Pancreas (tissue), 10 donors: Measurements from ENCODE around the gene ANKRD29. TPM values are rescaled to one million over a fixed set of nuclear protein-coding genes. Genes with fewer than 3 reads are reported as not detected.

Experiments
- ATAC-seq, 4 donors: fragments of 200-7000 bp; cut with Tn5 transposase; one replicate each; pipeline versions ENCODE4 v1.8.0 to v1.9.1; 2020; ENCODE audit warnings: mild to moderate bottlenecking in 4 of 4, moderate library complexity in 4 of 4
- DNase-seq, 6 donors: peaks; one replicate each; pipeline ENCODE4 v3.0.0-alpha.2; 2020
- FAIRE-seq: peaks from 2 replicates; lab custom pipeline; 2012; peaks lifted over from hg19 to GRCh38; lab: Jason Lieb, UNC
- H3K27ac ChIP-seq, 4 donors: fragments of 200-600 bp; sonication (generic); 1 replicate in 3 of 4; 2 replicates in 1 of 4; pipeline versions ENCODE4 v1.5.0 to v1.8.0; 2020
- H3K27me3 ChIP-seq, 4 donors: fragments of 200-600 bp; one replicate each; pipeline ENCODE4 v1.8.0; 2021
- H3K36me3 ChIP-seq, 3 donors: fragments of 200-600 bp; sonication (generic) in 1 of 3; one replicate each; pipeline versions ENCODE4 v1.5.0 to v1.8.0; 2020 to 2021
- H3K4me1 ChIP-seq, 3 donors: fragments of 200-600 bp; one replicate each; pipeline ENCODE4 v1.8.0; 2021
- H3K4me3 ChIP-seq, 4 donors: fragments of 200-600 bp; sonication (generic) in 2 of 4; one replicate each; pipeline versions ENCODE4 v1.5.0 to v1.8.0; 2020 to 2021
- H3K9me3 ChIP-seq, 4 donors: fragments of 200-600 bp; one replicate each; pipeline ENCODE4 v1.8.0; 2021
- WGBS, 2 donors: extraction: QIAGEN DNeasy Blood & Tissue Kit; methylation state at CpG; one replicate each; pipeline ENCODE4 v1.1.7; 2013; 5-methylcytosine and 5-hydroxymethylcytosine counted together
- intact Hi-C, 3 donors: fragments of 100-400 bp; cut with DNase I; formaldehyde crosslinking; loops; one replicate each; pipeline versions ENCODE4 v1.11.1 to v1.14.2; 2022
- polyA plus RNA-seq, 2 donors: library from polyadenylated mRNA; stranded (reverse); fragments of 200-250 nt; gene quantifications; one replicate each; pipeline ENCODE4 v1.2.3, GENCODE V29; 2013
- total RNA-seq, 6 donors: library from RNA; stranded (reverse); fragmentation: NEBNext Ultra II Directional in 4 of 6; extraction: Animal tissue kit (Norgen Biotek cat#: 25700) in 4 of 6; gene quantifications; one replicate each; pipeline versions ENCODE4 v1.2.1 to v1.2.4, GENCODE V29; 2021 to 2023
- TF ChIP-seq, protein P1 (sequence below), 4 donors: fragments of 200-600 bp; sonication (generic) in 3 of 4; IDR thresholded peaks; one replicate each; pipeline versions ENCODE4 v1.5.0 to v1.8.0; 2021; ENCODE audit warnings: antibody characterized with exemption in 4 of 4
- donor health status: healthy with polysubstance abuse.
- donor health status: DM: no; HTN: no; CAD: no; lungs with moderate emphysema.
- donor health status: DM: no; HTN: no; CAD: no.
- donor health status: control.
- donor health status: control.
- donor health status: Bipolar disorder and iron deficiency.
- donor health status: DM: yes; HTN: yes; CAD: no.
- donor health status: DM: no; HTN: no; CAD: no.
- donor health status: DM: no; HTN: no; CAD: no.
- donor health status: DM: yes; HTN: yes; CAD: no.

ANKRD29 gene
- total and polyA plus RNA-seq, 8 donors = 0.24 to 2.0 (median 0.65) TPM

DNA sequence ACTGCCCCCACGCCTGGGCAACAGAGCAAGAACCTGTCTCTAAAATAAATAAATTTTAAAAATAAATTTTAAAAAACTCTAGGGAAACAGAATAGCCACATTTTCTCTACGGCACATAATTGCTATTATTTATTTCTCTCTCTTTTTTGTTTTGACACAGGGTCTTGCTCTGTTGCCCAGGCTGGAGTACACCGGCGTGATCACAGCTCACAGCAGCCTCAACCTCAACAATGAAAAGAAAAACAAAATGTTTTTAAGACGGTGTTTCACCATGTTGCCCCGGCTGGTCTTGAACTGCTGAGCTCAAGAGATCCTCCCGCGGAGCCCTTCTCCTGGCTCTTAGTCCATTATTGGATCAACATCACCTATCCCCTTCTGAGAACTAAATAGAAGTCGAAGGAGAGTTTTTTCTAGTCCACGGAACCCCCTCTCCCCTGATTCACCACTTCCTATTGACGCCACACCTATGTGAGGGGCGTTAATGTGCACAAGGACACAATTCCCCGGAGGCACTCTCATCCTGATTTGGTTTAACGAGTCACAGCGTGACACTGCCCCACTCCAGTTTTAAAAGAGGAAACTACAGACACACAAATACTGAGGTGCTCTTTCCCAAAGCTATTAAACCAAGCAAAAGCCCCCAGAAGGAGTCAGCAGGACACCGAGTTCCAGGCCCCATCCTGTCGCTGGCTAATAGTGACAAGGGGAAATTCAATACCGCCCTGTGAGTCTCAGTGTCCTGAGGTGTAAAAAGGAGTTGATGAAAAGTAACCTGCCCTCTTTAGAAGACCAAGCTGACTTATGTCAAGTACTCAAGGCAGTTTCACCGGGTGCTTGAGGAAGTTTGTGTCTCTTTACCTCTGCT lies 77.5 kb downstream of the ANKRD29 start:
- TF ChIP-seq, protein P1, sequence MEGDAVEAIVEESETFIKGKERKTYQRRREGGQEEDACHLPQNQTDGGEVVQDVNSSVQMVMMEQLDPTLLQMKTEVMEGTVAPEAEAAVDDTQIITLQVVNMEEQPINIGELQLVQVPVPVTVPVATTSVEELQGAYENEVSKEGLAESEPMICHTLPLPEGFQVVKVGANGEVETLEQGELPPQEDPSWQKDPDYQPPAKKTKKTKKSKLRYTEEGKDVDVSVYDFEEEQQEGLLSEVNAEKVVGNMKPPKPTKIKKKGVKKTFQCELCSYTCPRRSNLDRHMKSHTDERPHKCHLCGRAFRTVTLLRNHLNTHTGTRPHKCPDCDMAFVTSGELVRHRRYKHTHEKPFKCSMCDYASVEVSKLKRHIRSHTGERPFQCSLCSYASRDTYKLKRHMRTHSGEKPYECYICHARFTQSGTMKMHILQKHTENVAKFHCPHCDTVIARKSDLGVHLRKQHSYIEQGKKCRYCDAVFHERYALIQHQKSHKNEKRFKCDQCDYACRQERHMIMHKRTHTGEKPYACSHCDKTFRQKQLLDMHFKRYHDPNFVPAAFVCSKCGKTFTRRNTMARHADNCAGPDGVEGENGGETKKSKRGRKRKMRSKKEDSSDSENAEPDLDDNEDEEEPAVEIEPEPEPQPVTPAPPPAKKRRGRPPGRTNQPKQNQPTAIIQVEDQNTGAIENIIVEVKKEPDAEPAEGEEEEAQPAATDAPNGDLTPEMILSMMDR (IDR thresholded peaks at IDR 0.05) = no peak
- WGBS, 2 donors = 30 to 32% methylated on average over 19 of the region's 19 CpGs
- ATAC-seq (peak in 2 of 4 donors; percentile 1 to 6), DNase-seq (peak in 1 of 6 donors; percentile 25), FAIRE-seq (no peak)
- H3K4me1 ChIP-seq = peaks cover 0 to 17% (median 0%) of the 10 kb centered on the region in 3 donors
- H3K27me3 ChIP-seq = no peaks in the 10 kb centered on the region
- no peaks in the 10 kb centered on the region for H3K9me3 ChIP-seq
- H3K27ac ChIP-seq = peak overlapping the region; percentile 98 to 99 (median 99)
- H3K4me3 ChIP-seq = peak overlapping the region; percentile 80 to 84 (median 83)
- no peaks in the 10 kb centered on the region for H3K36me3 ChIP-seq
- intact Hi-C loops = loop anchor here in 1 of 3 donors (5.0 kb wide), 1 partner anchor 73 kb away; no protein-coding TSS in a partner anchor

DNA sequence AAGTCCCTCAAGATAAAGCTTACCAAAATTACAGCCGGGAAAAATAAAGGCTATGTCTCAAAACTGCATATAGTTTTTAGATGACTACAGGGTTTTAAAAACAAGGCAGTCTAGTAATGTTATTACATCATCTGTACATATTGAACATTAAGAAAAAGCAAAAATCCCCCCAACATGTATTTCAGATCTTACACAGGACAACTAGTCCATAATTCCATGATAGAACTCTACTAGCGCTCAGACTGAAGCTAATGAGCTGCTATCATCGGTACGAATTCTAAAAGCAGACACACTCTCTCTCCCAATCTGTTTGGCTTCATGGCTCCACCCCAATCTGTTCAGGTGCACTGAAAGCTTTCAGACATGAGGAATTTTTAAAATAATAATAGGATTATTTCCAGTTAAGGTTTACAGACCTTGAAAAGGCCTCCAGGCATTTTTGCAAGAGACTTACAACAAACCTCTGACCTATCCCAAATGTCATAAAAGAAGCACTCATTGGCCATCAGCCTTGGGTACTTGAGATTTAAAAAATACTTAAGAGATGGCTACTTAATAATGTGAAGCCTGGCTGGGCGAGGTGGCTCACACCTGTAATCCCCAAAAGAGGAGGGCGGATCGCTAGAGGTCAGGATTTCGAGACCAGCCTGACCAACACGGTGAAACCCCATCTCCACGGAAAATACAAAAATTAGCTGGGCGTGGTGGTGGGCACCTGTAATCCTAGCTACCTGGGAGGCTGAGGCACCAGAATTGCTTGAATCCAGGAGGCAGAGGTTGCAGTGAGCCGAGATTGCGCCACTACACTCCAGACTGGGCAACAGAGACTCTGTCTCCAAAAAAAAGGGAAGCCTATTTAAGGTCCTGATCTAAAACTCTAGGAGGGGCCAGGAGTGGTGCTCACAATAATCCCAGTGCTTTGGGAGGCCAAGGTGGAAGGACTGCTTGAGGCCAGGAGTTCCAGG lies 78.4 kb downstream of the ANKRD29 start:
- no peaks in the 10 kb centered on the region for H3K9me3 ChIP-seq
- ATAC-seq = no peak
- H3K4me3 ChIP-seq = no peak overlapping the region
- intact Hi-C loops = no loop called here
- H3K36me3 ChIP-seq = no peaks in the 10 kb centered on the region
- no peaks in the 10 kb centered on the region for H3K27me3 ChIP-seq
- no peak for FAIRE-seq
- TF ChIP-seq, protein P1 (IDR thresholded peaks at IDR 0.05) = no peak
- no peak for DNase-seq
- 85% methylated on average over 13 of the region's 13 CpGs for WGBS, 2 donors
- peaks cover 0 to 22% (median 0%) of the 10 kb centered on the region in 3 donors for H3K4me1 ChIP-seq
- no peak overlapping the region for H3K27ac ChIP-seq

DNA sequence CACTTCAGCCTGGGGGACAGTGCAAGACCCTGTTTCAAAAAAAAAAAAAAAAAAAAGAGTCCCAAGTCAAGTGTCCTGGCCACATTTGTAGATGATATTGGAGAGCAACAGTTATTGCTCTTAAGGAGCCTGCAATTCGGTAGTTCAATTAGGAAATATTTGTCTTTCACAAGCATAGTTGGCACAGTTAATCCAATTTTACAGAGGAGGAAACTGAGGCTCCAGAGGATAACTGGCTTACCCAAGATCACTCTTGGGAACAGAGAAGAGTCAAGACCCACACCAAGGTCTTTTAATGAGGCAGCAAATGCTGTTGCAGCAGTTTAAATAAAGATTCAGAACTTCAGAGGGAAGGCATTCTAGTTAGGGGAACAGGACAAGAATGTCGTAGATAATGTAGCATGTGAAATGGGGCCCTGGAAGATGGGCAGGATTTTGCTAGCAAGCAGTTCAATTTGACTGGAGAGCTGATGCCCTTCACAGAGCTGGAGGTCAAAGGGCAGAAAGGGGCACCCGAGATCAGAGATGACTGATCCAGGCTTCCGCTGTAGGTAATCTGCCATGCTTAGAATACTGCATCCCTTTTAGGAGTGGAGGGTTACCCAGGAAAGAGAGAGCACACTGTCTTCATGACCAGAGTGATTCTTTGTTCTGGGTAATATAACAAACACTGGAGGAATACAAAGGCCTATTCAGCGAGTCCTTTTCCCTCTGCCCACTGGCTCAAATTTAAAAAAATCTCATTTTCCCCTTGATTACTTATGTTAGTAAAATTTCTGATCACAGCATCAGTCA lies 79.4 kb downstream of the ANKRD29 start:
- no peak overlapping the region for H3K27ac ChIP-seq
- H3K4me3 ChIP-seq = no peak overlapping the region
- ATAC-seq = no peak
- intact Hi-C loops = no loop called here
- FAIRE-seq = no peak
- no peak for DNase-seq
- no peaks in the 10 kb centered on the region for H3K27me3 ChIP-seq
- WGBS, 2 donors = 78 to 83% methylated on average over 5 of the region's 5 CpGs
- TF ChIP-seq, protein P1 (IDR thresholded peaks at IDR 0.05) = no peak
- no peaks in the 10 kb centered on the region for H3K36me3 ChIP-seq
- H3K4me1 ChIP-seq = peaks cover 0 to 22% (median 0%) of the 10 kb centered on the region in 3 donors
- H3K9me3 ChIP-seq = no peaks in the 10 kb centered on the region

DNA sequence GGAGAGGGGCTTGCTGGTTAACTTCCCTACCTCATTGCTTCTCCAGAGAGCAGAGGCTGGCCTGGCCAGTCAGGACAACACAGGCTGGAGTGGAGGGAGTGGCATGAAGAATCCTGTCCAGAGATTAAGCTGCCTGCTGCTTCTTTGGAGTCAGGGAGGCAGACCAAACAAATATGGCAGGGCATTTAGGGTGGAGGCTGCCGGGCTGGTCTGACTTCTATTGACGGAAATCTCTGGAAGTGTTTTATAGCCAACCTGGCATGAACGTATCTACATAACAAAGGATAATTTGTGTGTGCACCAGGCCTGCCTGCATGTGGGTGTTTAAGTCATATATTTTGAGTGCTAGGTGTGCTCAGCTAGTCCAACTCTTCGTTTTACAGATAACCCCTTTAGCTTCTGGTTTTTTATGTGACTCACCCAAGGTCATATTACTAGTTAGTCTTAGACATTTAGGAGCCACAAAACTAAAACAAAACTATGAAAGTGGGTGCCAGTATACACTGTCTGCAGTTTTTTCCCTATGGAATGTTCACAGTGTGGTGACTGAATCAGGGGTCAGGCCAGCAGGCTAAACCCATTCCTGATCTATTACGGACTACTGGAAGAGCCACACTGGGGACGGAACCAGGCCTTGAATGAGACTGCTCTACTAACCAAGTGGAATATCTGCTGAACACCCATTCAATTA lies 81.9 kb downstream of the ANKRD29 start:
- DNase-seq = no peak
- TF ChIP-seq, protein P1 (IDR thresholded peaks at IDR 0.05) = no peak
- no peak for FAIRE-seq
- H3K27ac ChIP-seq = no peak overlapping the region
- intact Hi-C loops = no loop called here
- H3K27me3 ChIP-seq = no peaks in the 10 kb centered on the region
- 77 to 78% methylated on average over 6 of the region's 6 CpGs for WGBS, 2 donors
- no peak overlapping the region for H3K4me3 ChIP-seq
- no peaks in the 10 kb centered on the region for H3K36me3 ChIP-seq
- H3K9me3 ChIP-seq = no peaks in the 10 kb centered on the region
- no peak for ATAC-seq
- H3K4me1 ChIP-seq = peaks cover 0 to 22% (median 0%) of the 10 kb centered on the region in 3 donors
